Prostate gland (tissue), 2 donors: Measurements from ENCODE around the gene FOXK2. TPM values are rescaled to one million over a fixed set of nuclear protein-coding genes. Genes with fewer than 3 reads are reported as not detected.
"Not testable (repeated sequence)": the region's sequence is repeated elsewhere in the genome, so short reads cannot be mapped to it uniquely, and the experiment has no call there.

Experiments used
- DNase-seq: peaks from one replicate; pipeline ENCODE4 v3.0.0-alpha.2; 2019; ENCODE audit warnings: low spot score
- H3K27ac ChIP-seq, 2 donors: fragments of 200-600 bp; sonication (generic); 2 replicates each; pipeline ENCODE4 v1.5.1; 2017 to 2019
- H3K27me3 ChIP-seq: fragments of 200-600 bp; sonication (generic); replicated peaks from 2 replicates; pipeline ENCODE4 v1.5.1; 2019; ENCODE audit not compliant: insufficient read depth
- H3K36me3 ChIP-seq, 2 donors: fragments of 200-600 bp; sonication (generic); 1 replicate in 1 of 2; 2 replicates in 1 of 2; pipeline versions ENCODE4 v1.5.1 to v1.8.1; 2017 to 2019
- H3K4me1 ChIP-seq: fragments of 200-600 bp; sonication (generic); replicated peaks from 2 replicates; pipeline ENCODE4 v1.5.1; 2019
- H3K4me3 ChIP-seq, 2 donors: fragments of 200-600 bp; sonication (generic); 2 replicates each; pipeline ENCODE4 v1.5.1; 2017 to 2019
- H3K9me3 ChIP-seq: fragments of 200-600 bp; sonication (generic); 2 replicates; pipeline ENCODE4 v1.5.1; 2017
- POLR2A ChIP-seq: fragments of 450-650 bp; IDR thresholded peaks from one replicate; pipeline ENCODE4 v1.6.1; 2016; ENCODE audit warnings: antibody characterized with exemption, mild to moderate bottlenecking
- POLR2AphosphoS5 ChIP-seq: sonication (generic); formaldehyde crosslinking; IDR thresholded peaks from one replicate; pipeline ENCODE4 v1.6.1; 2017; ENCODE audit warnings: antibody characterized with exemption
- WGBS: methylation state at CpG from one replicate; pipeline ENCODE4 v1.1.5; 2018; 5-methylcytosine and 5-hydroxymethylcytosine counted together
- intact Hi-C: fragments of 100-400 bp; cut with DNase I; formaldehyde crosslinking; loops from one replicate; pipeline ENCODE4 v1.14.2; 2022
- total RNA-seq, 2 donors: library from RNA; depleted of rRNA; stranded (reverse); fragments of >200 nt; gene quantifications; one replicate each; pipeline ENCODE4 v1.1.0, GENCODE V29; 2016
- TF ChIP-seq, protein P1 (sequence below), 4 experiments: fragments of 200-600 bp in 2 of 4; fragments of 450-650 bp in 2 of 4; sonication (generic) in 2 of 4; IDR thresholded peaks; 1 replicate in 3 of 4; 2 replicates in 1 of 4; pipeline ENCODE4 v1.5.1; 2016 to 2019; ENCODE audit warnings: antibody characterized with exemption in 4 of 4, mild to moderate bottlenecking in 2 of 4, moderate library complexity in 2 of 4

Gene FOXK2
- total RNA-seq, 2 donors from 2014 or later: 47.9 to 85.5 TPM

DNA sequence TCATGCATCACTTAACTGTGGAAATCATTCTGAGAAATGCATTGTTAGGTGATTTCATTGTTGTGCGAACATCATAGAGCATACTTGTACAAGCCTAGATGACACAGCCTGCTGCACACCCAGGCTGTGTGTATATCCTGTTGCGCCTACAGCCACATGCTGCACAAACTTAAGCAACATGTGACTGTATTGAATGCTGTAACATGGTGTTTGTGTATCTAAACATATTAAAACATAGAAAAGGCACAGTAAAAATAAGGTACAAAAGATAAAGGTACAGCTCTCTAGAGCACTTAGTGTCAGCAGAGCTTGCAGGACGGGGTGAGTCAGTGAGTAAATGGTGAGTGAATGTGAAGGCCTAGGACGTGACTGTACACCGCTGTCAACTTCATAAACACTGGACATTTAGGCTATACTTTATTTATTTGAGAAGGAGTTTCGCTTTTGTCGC lies 11.9 kb downstream of the FOXK2 start:
- no peaks in the 10 kb centered on the region for H3K36me3 ChIP-seq
- WGBS: 72% methylated on average over 7 of the region's 7 CpGs
- TF ChIP-seq, protein P1, sequence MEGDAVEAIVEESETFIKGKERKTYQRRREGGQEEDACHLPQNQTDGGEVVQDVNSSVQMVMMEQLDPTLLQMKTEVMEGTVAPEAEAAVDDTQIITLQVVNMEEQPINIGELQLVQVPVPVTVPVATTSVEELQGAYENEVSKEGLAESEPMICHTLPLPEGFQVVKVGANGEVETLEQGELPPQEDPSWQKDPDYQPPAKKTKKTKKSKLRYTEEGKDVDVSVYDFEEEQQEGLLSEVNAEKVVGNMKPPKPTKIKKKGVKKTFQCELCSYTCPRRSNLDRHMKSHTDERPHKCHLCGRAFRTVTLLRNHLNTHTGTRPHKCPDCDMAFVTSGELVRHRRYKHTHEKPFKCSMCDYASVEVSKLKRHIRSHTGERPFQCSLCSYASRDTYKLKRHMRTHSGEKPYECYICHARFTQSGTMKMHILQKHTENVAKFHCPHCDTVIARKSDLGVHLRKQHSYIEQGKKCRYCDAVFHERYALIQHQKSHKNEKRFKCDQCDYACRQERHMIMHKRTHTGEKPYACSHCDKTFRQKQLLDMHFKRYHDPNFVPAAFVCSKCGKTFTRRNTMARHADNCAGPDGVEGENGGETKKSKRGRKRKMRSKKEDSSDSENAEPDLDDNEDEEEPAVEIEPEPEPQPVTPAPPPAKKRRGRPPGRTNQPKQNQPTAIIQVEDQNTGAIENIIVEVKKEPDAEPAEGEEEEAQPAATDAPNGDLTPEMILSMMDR (IDR thresholded peaks at IDR 0.05): no peak
- no peak for TF ChIP-seq POLR2A
- TF ChIP-seq POLR2AphosphoS5: peak; percentile 79
- no peaks in the 10 kb centered on the region for H3K27me3 ChIP-seq
- no peak overlapping the region for H3K4me3 ChIP-seq
- H3K27ac ChIP-seq: peak overlapping the region; percentile 14 to 58
- H3K4me1 ChIP-seq: peaks cover 11% of the 10 kb centered on the region
- intact Hi-C loops: no loop called here
- no peaks in the 10 kb centered on the region for H3K9me3 ChIP-seq
- no peak for DNase-seq

- peak overlapping the region; percentile 81 to 90 for H3K27ac ChIP-seq
- no peaks in the 10 kb centered on the region for H3K9me3 ChIP-seq
- H3K4me1 ChIP-seq: peaks cover 15% of the 10 kb centered on the region
- H3K36me3 ChIP-seq: no peaks in the 10 kb centered on the region
- peak; percentile 33 for DNase-seq
- no peak overlapping the region for H3K4me3 ChIP-seq
- TF ChIP-seq POLR2A (no peak), POLR2AphosphoS5 (peak; percentile 44)
- TF ChIP-seq, protein P1 (IDR thresholded peaks at IDR 0.05): no peak
- WGBS: 32% methylated on average over 7 of the region's 7 CpGs
- H3K27me3 ChIP-seq: no peaks in the 10 kb centered on the region
- intact Hi-C loops: no loop called here
These were observed 14.9 kb downstream of the FOXK2 start for GRCh38 chr17:82534401-82534812.

DNA sequence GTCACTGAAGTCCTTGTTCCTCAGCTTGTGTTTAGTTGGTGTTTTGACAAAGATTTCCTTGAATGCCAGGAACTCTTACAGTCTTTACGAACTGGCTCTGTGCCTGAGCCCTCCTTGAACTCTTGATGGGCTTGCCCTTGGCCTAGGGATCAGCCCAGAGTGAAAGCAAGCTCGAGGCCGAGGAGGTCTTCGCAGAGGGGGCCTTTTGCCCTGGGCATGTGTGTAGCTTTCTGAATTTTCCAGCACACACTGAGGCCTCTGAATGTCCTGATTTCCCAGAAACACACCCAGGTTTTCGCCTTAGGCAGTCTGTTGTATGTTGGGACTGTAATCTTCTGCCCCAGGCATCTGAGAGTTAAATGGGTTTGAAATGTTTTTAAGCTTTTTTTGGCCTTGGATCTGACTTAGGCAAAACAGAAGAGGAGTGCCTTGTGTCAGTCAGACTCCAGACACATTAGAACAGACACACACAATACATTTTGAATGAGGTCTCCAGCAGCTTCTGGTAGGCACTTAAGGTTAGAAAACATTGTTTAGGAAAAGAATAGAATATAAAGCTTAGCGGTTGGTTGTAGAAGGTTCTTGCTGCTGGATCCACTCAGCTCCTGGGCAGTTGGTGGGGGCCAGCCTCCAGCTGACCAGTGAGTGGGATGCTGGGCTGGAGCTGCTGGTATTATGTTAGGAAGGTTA lies 17.1 kb downstream of the FOXK2 start:
- WGBS: 21% methylated on average over 6 of the region's 6 CpGs
- intact Hi-C loops: loop anchor here (5.0 kb wide), 1 partner anchor 39 kb away; no protein-coding TSS in a partner anchor
- peaks cover 15% of the 10 kb centered on the region for H3K4me1 ChIP-seq

DNA sequence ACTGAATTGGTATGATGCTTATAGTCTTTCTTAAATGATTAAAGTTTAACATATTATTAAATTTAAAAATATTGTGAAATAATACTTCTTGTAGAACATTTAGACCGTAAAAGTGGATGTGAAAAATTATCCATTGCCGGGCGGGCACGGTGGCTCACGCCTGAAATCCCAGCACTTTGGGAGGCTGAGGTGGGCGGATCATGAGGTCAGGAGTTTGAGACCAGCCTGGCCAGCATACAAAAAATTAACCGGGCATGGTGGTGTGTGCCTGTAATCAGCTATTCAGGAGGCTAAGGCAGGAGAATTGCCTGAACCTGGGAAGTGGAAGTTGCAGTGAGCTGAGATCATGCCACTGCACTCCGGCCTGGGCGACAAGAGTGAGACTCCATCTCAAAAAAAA lies 17.7 kb downstream of the FOXK2 start:
- intact Hi-C loops: loop anchor here (5.0 kb wide), 1 partner anchor 40 kb away; no protein-coding TSS in a partner anchor
- 67% methylated on average over 9 of the region's 9 CpGs for WGBS
- H3K27me3 ChIP-seq, DNase-seq, H3K36me3 ChIP-seq, H3K9me3 ChIP-seq, H3K4me3 ChIP-seq: not testable (repeated sequence)
- Histone ChIP-seq H3K27ac (peak overlapping the region; percentile 81 to 90), H3K4me1 (peaks cover 15% of the 10 kb centered on the region)

More for the DNA sequence above, 17.1 kb downstream of the FOXK2 start:
- no peak for TF ChIP-seq POLR2AphosphoS5
- no peak for TF ChIP-seq POLR2A
- TF ChIP-seq, protein P1 (IDR thresholded peaks at IDR 0.05): no peak
- Histone ChIP-seq H3K4me3 (no peak overlapping the region), H3K27me3 (no peaks in the 10 kb centered on the region), H3K9me3 (no peaks in the 10 kb centered on the region), H3K27ac (peak overlapping the region; percentile 81 to 90), H3K36me3 (no peaks in the 10 kb centered on the region)
- no peak for DNase-seq

DNA sequence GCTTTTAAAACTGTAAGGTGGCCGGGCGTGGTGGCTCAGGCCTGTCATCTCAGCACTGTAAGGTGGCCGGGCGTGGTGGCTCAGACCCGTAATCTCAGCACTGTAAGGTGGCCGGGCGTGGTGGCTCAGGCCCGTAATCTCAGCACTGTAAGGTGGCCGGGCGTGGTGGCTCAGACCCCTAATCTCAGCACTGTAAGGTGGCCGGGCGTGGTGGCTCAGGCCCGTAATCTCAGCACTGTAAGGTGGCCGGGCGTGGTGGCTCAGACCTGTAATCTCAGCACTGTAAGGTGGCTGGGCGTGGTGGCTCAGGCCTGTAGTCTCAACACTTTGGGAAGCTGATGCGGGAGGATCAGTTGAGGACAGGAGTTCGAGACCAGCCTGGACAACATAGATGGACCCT lies 19.5 kb downstream of the FOXK2 start:
- H3K9me3 ChIP-seq, H3K27me3 ChIP-seq, H3K36me3 ChIP-seq, H3K4me3 ChIP-seq, H3K27ac ChIP-seq, DNase-seq: not testable (repeated sequence)
- intact Hi-C loops: loop anchor here (5.0 kb wide), 1 partner anchor 42 kb away; no protein-coding TSS in a partner anchor
- WGBS: 89% methylated on average over 18 of the region's 18 CpGs
- peaks cover 15% of the 10 kb centered on the region for H3K4me1 ChIP-seq

DNA sequence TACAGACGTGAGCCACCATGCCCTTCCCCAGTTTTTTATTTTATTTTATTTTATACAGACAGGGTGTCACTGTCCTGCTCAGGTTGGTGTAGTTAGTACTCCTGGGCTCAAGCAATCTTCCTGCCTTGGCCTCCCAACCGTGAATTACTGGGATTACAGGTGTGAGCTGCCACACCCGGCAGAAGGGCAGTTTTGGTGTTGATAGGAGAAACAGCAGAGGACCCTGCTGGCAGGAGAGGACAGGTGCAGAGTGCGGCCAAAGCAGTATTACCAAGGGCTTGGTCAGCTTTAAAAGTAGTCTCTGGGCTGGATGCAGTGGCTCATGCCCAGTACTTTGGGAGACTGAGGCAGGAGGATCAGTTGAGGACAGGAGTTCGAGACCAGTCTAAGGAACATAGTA lies 22.9 kb downstream of the FOXK2 start:
- H3K4me3 ChIP-seq: no peak overlapping the region
- no peaks in the 10 kb centered on the region for H3K27me3 ChIP-seq
- no peak for DNase-seq
- H3K36me3 ChIP-seq: no peaks in the 10 kb centered on the region
- H3K27ac ChIP-seq: no peak overlapping the region
- TF ChIP-seq, protein P1 (IDR thresholded peaks at IDR 0.05): no peak
- TF ChIP-seq POLR2A (no peak), POLR2AphosphoS5 (no peak)
- 90% methylated on average over 5 of the region's 5 CpGs for WGBS
- H3K9me3 ChIP-seq: no peaks in the 10 kb centered on the region
- no peaks in the 10 kb centered on the region for H3K4me1 ChIP-seq
- intact Hi-C loops: no loop called here
